ENCODE results near the gene GRK4. TPM values are rescaled to one million over a fixed set of nuclear protein-coding genes. Genes with fewer than 3 reads are reported as not detected.
A peak's percentile ranks its signal among the peaks of the same experiment; 100 is the strongest.
"Not testable (repeated sequence)": the region's sequence is repeated elsewhere in the genome, so short reads cannot be mapped to it uniquely, and the experiment has no call there.

Gene GRK4
- total and polyA plus RNA-seq, 11 donors: 4.9 to 12.0 (median 9.3) TPM

- no peaks in the 10 kb centered on the region for H3K27me3 ChIP-seq
- TF ChIP-seq POLR2A (IDR thresholded peaks at IDR 0.05) (no peak), CTCF (IDR thresholded peaks at IDR 0.05) (no peak)
- intact Hi-C loops (cut with DNase I): loop anchor here in 5 of 10 donors (5.0 to 10.0 kb wide), 4 partner anchors 93 to 175 kb away; partner anchors contain the start of gene ADD1 (in 2 of the 5)
- 66 to 76% (median 72%) methylated on average over 21 to 23 of the region's 23 CpGs for WGBS, 4 donors
- no peaks in the 10 kb centered on the region for H3K9me3 ChIP-seq
- ATAC-seq: no peak
- peaks cover 0 to 58% (median 52%) of the 10 kb centered on the region in 9 donors for H3K36me3 ChIP-seq
- no peak overlapping the region for H3K4me3 ChIP-seq
- DNase-seq: peak in 1 of 5 donors; percentile 62
- peaks cover under 1 to 42% (median 29%) of the 10 kb centered on the region in 12 donors for H3K4me1 ChIP-seq
- no peak overlapping the region for H3K27ac ChIP-seq
Measured at GRCh38 chr4:2937146-2937857, 26.1 kb upstream of the GRK4 start.

- ATAC-seq: no peak
- H3K4me1 ChIP-seq: peaks cover 0 to 35% (median 23%) of the 10 kb centered on the region in 12 donors
- no peak overlapping the region for H3K4me3 ChIP-seq
- H3K27me3 ChIP-seq: no peaks in the 10 kb centered on the region
- DNase-seq: peak in 1 of 5 donors; percentile 21
- no peak overlapping the region for H3K27ac ChIP-seq
- TF ChIP-seq POLR2A (IDR thresholded peaks at IDR 0.05): no peak
- TF ChIP-seq CTCF (IDR thresholded peaks at IDR 0.05): no peak
- peaks cover 1 to 64% (median 59%) of the 10 kb centered on the region in 9 donors for H3K36me3 ChIP-seq
- no peaks in the 10 kb centered on the region for H3K9me3 ChIP-seq
- intact Hi-C loops (cut with DNase I): loop anchor here in 5 of 10 donors (5.0 to 10.0 kb wide), 4 partner anchors 93 to 176 kb away; partner anchors contain the start of gene ADD1 (in 2 of the 5)
- 73 to 86% (median 83%) methylated on average over 12 of the region's 12 CpGs for WGBS, 4 donors
Measured at GRCh38 chr4:2937986-2938385, 25.4 kb upstream of the GRK4 start.

- intact Hi-C loops (cut with DNase I): loop anchor here in 5 of 10 donors (5.0 to 10.0 kb wide), 4 partner anchors 94 to 176 kb away; partner anchors contain the start of gene ADD1 (in 2 of the 5)
- not testable (repeated sequence) for H3K4me3 ChIP-seq, ATAC-seq, H3K9me3 ChIP-seq, H3K27me3 ChIP-seq, H3K27ac ChIP-seq
- H3K4me1 ChIP-seq: peaks cover 0 to 31% (median 19%) of the 10 kb centered on the region in 12 donors
- H3K36me3 ChIP-seq: peaks cover 2 to 69% (median 63%) of the 10 kb centered on the region in 9 donors
- 94 to 97% (median 95%) methylated on average over 10 of the region's 10 CpGs for WGBS, 4 donors
- DNase-seq: peak in 1 of 5 donors; percentile 11
Measured at GRCh38 chr4:2938411-2938810, 25.0 kb upstream of the GRK4 start.

- intact Hi-C loops (cut with DNase I): loop anchor here in 5 of 10 donors (5.0 to 10.0 kb wide), 4 partner anchors 94 to 177 kb away; partner anchors contain the start of gene ADD1 (in 2 of the 5)
- Histone ChIP-seq H3K9me3 (no peaks in the 10 kb centered on the region), H3K27ac (no peak overlapping the region), H3K27me3 (no peaks in the 10 kb centered on the region), H3K4me3 (no peak overlapping the region), H3K36me3 (peaks cover 2 to 74% (median 68%) of the 10 kb centered on the region in 9 donors), H3K4me1 (peaks cover 0 to 26% (median 14%) of the 10 kb centered on the region in 12 donors)
- DNase-seq: peak in 1 of 5 donors; percentile 33
- TF ChIP-seq CTCF (IDR thresholded peaks at IDR 0.05): no peak
- TF ChIP-seq POLR2A (IDR thresholded peaks at IDR 0.05): no peak
- 87 to 91% (median 90%) methylated on average over 14 of the region's 14 CpGs for WGBS, 4 donors
- no peak for ATAC-seq
Measured at GRCh38 chr4:2938906-2939305, 24.5 kb upstream of the GRK4 start.

Measured in heart left ventricle (tissue), 16 donors.